Activated naive CD4-positive, alpha-beta T cell treated with anti-CD3 and anti-CD28 coated beads, Interleukin-2, amount 10 ng/mL, durations not matched to agents 5 hours and 36 hours (primary cell): Measurements from ENCODE around the gene PLP2. TPM values are rescaled to one million over a fixed set of nuclear protein-coding genes. Genes with fewer than 3 reads are reported as not detected.

Experiments
- total RNA-seq, 2 experiments: library from RNA; stranded (reverse); gene quantifications; one replicate each; pipeline ENCODE4 v1.2.3, GENCODE V29; 2021

The PLP2 gene, protein sequence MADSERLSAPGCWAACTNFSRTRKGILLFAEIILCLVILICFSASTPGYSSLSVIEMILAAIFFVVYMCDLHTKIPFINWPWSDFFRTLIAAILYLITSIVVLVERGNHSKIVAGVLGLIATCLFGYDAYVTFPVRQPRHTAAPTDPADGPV
- total RNA-seq, result 100 to 1,000 TPM; 203 to 206 TPM

GRCh38 chrX:49171752-49172279 lies at the start of gene PLP2:
Gene PLP2 (plus strand): TSS chrX:49171898. CDS start chrX:49172001, 103 bp downstream.

DNA sequence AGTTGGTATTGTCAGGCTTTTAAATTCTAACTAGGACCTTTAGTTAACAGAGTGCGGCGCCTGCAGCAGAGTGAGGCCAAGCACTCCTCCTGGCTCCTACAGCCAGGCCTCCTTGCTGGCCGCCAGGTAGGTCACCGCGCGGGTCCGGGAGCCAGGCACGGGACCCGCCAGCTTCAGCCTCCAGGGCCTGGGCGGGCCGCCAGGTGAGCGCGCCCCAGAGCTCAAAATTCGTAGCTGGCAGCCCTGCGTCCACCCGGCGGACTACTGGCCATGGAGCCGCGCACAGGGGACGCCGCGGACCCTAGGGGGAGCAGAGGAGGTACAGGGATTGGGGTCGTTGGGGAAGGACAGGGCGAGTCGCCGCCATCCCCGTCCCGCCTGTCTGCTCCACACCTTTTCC lies 9.1 kb upstream of the PLP2 start, which contains the start of gene MAGIX:
Gene MAGIX (plus strand): TSS at position 139 of the 400 bp plus-strand sequence. CDS start 132 bp downstream, at position 271.

DNA sequence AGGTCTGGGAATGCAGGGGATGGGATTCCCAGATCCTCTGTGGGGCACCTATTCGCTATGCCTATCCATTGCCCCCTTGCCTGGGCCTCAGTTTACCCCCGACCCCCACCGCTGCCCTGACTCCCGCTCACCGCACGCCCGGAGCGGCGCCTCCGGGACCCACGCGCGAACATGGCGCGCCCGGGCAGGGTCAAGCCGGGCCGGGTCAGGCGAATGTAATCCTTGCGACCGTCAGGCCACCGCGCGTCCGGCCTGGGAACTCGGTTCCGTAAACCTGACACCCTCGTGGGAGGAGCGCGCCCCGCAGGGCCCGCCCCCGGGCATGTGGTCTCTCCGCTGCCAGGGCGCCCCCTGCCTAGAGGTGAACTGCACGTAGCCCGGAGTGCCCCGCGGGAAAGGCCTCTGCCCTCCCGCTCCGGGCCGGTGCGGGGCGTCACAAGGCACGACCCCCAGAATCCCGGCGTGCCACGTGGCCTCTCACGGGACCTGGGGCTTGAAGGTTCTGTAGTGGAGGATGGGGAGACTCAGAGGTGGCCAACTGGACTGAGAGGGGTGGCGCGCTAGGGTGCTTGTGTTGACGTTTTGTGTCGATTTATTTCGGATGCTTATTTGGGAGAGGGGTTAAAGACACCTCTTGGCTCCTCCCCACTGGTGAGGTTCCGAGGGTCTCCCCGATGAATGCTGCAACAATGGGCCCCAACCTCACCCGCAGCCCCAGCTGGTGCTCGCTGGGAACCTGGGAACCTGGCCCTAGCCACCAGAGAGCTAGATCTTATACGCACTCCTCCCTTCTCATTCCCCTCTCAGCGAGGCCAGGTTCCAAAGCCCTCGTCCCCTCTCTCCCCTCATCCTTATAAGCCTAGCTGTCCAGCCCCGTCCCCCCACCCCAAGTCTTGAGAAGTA lies 14.7 kb downstream of the PLP2 start, which contains the start of gene PRICKLE3:
Gene PRICKLE3 (minus strand): TSS at position 249 of the 903 bp plus-strand sequence. CDS start 76 bp downstream, at position 173.

DNA sequence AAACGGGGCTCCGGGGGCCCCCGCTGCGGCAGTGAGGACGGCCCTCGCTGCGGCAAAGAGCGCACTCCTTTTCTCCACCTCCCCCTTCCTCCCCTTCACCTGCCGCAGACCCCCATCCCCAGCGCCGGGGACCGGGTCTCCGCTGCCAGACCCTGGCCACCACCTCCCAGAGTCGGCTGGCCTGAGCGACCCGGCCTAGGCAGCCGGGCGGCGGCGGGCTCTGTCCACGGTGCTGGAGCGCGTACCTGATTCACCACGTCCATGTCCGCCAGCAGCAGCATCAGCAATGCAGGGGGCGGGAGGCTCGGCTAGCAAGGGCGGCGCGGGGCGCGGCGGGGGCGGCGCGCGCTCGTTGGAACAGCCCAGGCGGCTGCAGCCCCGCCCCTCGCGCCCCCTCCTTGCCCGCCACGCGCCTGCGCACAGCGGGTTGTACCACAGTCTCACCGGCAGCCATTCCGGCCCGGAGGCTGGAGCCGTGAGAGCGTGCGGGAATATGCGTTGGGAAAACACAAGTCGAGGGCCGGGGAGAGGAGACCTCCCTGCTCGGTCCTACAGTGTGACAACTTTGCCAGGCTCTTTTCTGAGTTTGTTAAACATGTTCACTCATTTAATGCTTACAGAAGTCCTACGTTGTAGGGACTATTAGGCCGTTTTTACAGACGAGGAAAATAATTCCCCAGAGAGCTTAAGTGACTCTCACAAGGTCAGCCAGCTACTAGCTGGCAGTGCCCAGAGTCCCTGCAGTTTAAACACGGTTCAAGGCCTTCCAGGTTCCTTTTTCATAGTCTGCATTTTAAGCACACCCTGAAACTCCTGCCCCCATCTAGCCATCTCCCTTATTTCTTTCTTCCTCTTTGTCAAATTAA lies 28.4 kb downstream of the PLP2 start, which contains the start of gene SYP:
Gene SYP (minus strand): TSS at position 288 of the 866 bp plus-strand sequence. CDS start 7 bp downstream, at position 281.

Other genes starting within 250 kb of the PLP2 start
- gene OTUD5, start 214.3 kb upstream of the PLP2 start, total RNA-seq, result 10 to 100 TPM; 54.1 to 55.2 TPM
- gene KCND1, start 200.1 kb upstream of the PLP2 start, total RNA-seq, result 1 to 10 TPM; 3.5 to 4.2 TPM
- 100 to 1,000 TPM in 1 of 2 experiments, 10 to 100 TPM in 1; 97.9 to 104 TPM for gene GRIPAP1, start 169.6 kb upstream of the PLP2 start, total RNA-seq
- 10 to 100 TPM; 25.8 to 26.5 TPM for gene TFE3, start 128.5 kb upstream of the PLP2 start, total RNA-seq
- 1 to 10 TPM; 7.5 TPM for gene CCDC120, start 112.9 kb upstream of the PLP2 start, total RNA-seq
- 10 to 100 TPM; 23.8 to 26.7 TPM for gene PRAF2, start 97.9 kb upstream of the PLP2 start, total RNA-seq
- 10 to 100 TPM; 63.5 to 66.2 TPM for gene WDR45, start 92.0 kb upstream of the PLP2 start, total RNA-seq
- 10 to 100 TPM; 40.2 to 43.1 TPM for gene GPKOW, start 48.2 kb upstream of the PLP2 start, total RNA-seq
- 1 to 10 TPM; 2.2 TPM for gene MAGIX, start 9.1 kb upstream of the PLP2 start, total RNA-seq
- 10 to 100 TPM; 15.5 to 15.9 TPM for gene PRICKLE3, start 14.5 kb downstream of the PLP2 start, total RNA-seq
- 1 to 10 TPM; 1.4 to 1.8 TPM for gene SYP, start 28.3 kb downstream of the PLP2 start, total RNA-seq
- under 1 TPM; 0.50 to 0.91 TPM for gene CACNA1F, start 61.4 kb downstream of the PLP2 start, total RNA-seq
- gene CCDC22, start 63.6 kb downstream of the PLP2 start, total RNA-seq, result 10 to 100 TPM; 29.3 to 30.3 TPM
- 10 to 100 TPM; 11.5 to 12.5 TPM for gene FOXP3, start 92.8 kb downstream of the PLP2 start, total RNA-seq
- 10 to 100 TPM; 10.8 to 12.3 TPM for gene PPP1R3F, start 97.9 kb downstream of the PLP2 start, total RNA-seq
- gene GAGE10, start 131.7 kb downstream of the PLP2 start, total RNA-seq, result not detected
- not detected for gene GAGE12J, start 150.1 kb downstream of the PLP2 start, total RNA-seq
- not detected for gene GAGE13, start 159.7 kb downstream of the PLP2 start, total RNA-seq